Activated CD4-positive, alpha-beta T cell treated with anti-CD3 and anti-CD28 coated beads for 48 hours (primary cell): Measurements from ENCODE around the gene RSBN1.
A peak's percentile ranks its signal among the peaks of the same experiment; 100 is the strongest.

Source experiments
- DNase-seq: peaks from one replicate; pipeline ENCODE4 v3.0.0-alpha.2; 2020

The RSBN1 gene

DNA sequence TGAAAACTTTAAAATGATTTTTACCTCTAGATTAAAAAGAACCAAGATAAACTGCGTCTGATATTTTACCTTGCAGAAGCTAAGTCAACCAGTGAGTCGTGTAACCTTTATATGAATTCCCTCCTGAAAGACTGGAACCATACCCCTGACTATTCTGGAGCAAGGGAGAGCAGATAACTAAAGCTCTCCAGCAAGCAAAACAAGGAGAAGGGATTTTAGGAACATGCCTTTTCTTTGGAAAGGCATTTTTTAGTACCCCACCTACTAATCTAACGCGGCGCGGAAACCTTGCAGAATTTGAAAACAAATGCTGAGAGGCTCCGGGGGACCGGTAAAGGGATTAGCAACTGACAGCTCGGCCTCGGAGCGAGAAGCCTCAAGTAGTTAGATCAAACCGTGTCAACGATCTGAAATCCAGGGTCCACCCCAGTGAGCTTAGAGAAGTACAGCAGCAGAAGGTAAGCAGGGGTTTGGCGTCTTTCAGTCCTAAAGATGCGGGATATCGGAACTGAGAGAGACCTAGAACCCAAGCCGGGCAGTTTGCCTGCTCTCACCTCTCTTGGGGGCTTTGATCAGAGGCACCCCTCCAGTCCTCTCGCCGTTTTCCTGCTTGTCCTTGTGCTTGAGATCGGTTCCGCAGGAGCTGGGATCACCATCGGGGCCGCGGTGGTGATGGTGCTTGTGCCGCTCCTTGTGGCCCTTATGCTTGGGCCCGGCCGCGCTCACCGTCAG, 954 bp downstream of the RSBN1 start:
- DNase-seq = peak; percentile 46

DNA sequence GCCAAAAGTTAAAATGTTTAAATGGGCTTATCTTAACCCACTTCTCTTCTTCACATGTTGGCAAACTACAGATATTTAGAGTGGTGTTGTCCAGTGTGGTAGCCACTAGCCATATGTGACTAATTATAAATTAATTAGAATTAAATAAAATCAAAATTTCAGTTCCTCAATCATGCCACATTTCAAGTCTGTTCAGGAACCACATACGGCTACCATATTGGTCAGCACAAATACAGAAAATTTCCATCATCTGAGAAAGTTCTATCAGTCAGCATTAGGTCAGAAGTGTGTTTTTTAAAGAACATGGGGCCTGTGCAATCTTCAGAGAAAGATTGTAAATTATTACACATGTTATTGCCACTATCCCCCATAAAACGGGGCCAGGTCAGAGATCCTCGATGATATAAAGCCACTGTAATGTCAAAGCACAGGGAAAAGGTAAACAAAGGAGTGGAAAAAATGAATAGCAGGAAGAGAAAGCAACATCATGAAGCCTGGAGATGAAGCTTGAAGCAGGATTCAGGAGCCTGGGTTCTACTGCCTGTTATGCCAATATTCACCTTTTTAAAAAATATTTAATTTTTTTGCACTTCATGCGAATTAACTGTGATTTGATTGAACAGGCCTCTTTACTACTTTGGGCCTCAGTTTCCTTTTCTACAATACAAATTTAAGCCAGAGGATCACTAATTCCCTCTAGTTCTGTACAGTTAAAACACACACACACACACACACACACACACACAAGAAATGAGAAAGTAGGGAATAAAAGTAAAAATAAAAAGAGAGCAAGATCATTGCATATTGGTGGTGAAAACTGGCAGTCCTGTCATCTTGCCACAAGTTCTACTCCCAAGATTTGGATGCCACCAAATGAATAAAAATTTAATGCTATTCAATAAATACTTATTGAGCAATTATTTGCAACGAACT, 2.3 kb downstream of the RSBN1 start:
- DNase-seq = no peak

DNA sequence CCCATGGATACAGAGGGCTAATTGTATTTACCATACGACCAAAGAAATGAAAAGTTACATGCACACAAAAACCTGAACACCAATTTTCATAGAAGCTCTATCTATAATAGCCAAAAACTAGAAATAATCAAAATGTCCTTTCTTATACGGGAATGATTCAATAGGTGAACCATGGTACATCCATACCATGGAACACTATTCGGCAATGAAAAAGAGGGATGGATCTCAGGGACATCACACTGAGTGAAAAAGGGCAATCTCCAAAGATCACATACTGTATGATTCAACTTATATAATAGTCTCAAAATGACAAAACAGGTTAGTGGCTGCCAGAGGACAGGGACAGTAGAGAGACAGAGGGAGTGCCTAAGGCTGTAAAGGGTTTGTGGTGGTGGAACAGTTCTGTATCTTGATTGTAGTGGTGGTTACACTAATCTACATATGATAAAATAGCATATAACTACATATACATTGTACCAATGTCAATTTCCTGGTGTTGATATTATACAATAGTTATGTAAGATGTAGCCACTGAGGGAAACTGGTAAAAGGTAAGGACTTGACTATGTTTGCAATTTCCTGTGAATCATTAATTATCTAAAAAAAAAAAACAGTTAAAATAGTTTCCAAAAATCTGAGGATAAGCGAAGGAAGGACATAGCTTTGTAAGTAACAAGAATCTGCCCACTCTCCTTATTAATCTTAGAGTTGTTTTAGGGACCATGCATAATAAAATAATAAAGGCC, 3.7 kb downstream of the RSBN1 start:
- DNase-seq = no peak

DNA sequence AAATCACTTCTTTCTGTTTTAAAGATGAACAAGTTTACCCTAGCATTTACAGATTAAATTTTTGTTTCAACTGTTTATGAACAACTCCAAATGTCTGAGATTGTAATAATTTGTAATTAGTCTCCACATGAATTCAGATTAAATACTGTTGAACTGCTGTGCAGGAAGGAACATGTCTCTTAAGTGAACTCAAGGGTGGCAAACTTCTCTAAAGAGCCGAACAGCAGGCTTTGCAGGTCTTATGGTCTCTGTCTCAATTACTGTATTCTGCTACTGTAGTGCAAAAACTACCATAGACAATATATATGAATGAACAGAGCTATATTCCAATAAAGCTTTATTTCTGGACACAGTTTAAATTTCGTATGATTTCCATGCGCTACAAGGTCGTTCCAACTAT, 6.6 kb downstream of the RSBN1 start:
- DNase-seq = no peak

DNA sequence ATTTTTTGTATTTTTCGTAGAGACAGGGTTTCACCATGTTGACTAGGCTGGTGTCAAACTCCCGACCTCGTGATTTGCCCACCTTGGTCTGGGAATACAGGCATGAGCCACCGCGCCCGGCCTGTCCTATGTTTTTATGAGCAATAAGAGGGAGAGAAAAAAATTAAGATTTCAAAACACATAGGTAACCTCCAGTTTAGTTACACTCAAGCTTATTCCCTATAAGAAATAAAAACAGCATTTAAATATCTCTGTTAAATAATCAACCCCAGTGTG, 7.1 kb downstream of the RSBN1 start:
- no peak for DNase-seq

DNA sequence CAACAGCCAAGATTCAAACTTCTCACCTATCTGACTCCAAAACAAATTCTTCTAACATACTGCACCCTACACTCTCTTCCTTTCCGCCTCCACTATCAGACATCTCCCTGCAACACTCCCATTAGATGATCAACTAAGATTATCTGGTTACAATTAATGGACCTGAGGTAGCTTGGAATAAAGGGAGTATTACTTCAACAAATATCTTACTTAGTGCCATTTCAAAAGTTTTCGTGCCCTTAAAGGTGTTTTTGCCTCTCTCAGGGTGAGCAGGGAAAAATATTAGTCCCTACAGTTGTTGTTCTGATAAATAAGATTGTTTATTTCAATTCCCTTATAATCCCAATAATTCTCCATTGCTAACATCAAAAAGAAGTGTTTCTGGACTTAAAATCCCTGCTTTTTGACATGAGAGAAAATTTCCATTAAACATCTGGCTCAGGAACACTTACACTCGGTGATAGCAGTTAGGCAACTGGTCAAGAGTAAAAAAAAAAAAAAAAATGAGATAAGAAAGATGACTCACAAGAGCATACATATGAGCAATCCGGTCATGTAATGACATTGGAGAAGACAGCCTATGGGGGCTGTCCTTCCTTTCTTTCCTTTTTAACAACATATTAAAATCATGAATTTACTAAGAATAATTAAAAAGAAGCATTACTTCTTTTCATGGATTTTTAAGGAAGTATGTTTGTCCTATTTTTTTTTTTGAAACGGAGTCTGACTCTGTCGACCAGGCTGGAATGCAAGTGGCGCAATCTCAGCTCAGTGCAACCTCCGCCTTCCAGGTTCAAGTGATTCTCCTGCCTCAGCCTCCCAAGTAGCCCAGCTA, 7.6 kb downstream of the RSBN1 start:
- no peak for DNase-seq

DNA sequence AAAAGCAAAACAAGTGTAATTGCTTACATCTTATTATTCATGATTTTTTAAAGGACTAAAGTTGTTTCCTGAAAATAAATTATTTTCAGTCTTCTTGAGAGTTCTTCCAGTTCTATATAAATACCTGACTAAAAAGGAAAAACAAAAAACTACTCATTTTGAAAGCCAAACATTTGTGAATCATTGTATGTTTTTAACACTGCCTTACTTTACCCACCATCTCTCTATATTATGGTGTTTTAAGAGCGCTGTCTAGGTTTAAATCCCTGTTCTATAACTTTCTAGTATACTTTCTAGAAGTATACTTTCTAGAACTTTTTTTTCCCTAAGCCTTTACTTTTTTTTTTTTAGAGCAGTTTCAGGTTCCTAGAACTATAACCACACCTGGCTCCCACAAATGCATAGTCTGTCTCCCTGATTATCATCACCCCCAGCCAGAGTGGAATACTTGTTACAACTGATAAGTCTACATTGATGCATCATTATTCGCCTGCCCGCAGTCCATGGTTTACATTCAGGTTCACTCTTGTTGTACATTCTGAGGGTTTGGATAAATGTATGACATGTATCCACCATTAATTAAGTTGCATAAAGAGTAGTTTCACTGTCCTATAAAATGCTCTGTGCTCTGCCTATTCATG, 9.8 kb downstream of the RSBN1 start:
- no peak for DNase-seq

DNA sequence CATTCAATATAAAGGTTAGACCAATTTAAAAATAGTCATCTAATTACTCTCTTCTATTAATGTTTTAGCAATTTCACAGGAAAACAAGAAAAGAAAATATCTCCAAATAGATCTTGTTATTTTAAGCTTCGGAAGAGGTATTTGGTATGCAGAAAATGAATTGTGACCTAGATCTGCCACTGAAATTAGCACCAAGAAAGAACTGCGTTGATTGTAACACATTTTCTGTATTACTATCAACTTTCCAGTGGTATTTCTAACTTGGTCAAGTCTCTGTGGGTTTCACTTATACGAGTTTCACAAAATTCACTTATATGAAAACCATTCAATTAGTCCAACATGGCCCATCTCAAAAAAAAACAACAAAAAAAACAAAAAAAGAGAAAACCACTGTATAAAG, 11.8 kb downstream of the RSBN1 start:
- no peak for DNase-seq

DNA sequence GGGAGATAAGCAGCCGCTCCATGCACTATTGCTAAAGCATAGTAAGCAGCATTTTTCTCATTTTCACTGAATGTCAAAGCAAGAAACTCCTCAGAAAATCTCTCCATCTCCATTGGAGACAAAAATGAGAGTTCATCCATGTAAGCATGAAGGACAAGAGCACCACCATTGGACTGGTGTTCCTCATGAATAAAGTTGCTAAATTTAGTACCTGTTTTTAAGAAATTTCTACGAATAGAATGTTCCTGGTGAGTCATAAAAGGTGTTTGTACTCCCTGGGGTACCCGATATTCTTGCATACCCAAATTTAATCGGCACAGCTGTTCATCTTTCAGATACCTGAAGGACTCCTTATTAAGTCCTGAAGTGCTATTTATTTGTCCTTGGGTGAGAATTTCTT, 14.8 kb downstream of the RSBN1 start:
- DNase-seq = no peak

DNA sequence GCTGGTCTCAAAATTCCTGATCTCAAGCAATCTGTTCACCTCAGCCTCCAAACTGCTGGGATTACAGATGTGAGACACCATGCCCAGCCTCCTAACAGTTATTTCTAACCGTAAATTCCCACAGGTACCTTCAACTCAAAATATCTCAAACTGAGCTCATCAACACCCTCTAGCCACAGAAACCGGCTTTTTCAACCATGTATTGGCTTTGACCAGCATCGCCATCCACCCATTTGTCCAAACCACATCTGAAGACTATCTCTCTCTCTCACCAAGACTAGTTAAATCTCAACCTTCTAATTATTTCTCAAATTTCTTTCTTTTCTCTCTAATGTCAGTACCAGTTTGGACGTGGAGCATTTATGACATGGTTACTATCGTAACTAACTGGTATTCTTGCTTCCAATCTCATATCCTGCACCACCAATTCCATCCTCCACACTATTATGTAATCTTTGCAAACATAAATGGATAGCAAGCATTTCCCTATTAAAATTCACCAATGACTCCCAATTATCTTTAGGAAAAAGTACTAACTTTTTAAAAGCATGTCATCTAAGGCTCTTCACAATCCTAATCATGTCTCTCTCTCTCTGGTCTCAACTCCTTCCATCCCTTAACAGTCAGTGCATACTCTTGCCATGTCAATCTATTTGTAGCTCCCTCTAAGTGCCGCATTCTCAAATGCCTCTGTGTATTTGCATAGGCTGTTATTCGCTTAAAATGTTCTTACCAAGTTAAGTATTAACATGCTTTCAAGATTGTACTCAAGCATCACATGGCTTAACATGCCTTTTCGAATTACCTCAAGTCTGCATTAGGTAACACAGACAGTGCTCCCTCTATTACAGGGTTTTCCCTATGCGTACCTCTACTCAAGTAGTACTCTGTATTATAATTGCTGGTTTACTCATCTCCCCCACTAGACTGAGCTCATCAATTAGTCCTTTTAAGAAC, 18.1 kb downstream of the RSBN1 start:
- DNase-seq = no peak

DNA sequence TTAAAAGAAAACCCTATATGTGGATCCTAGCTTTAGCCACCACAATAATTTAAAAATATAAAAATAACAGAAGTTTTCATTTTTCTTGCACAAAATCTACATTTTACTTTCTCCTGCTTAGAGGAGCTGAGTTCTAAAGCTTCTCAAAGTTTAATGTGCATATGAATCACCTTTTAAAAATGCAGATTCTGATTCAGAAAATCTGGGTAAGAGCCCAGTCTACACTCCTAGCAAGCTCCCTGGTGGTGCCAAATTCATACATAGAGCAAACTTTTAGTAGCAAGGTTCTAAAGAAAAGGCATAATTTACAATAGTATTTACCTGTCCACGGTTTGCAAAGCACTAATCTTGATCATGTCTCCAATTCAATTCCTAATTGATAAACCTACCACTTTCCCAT, 19.3 kb downstream of the RSBN1 start:
- DNase-seq = no peak

DNA sequence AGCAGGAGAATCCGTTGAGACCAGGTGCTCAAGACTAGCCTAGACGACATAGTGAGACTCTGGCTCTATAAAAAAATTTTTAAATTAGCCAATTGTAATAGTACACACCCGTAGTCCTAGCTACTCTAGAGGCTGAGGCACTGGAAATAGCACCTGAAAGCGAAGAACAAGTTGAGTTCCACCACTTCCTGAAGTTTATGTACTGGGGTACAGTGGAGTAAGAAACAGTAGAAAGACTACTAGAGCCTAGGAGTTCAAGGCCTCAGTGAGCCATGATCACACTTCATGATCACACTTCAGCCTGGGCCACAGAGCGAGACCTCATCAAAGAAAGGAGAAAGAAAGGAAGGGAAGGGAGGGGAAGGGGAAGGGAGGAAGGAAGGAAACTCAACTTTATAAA, 19.8 kb downstream of the RSBN1 start:
- no peak for DNase-seq

DNA sequence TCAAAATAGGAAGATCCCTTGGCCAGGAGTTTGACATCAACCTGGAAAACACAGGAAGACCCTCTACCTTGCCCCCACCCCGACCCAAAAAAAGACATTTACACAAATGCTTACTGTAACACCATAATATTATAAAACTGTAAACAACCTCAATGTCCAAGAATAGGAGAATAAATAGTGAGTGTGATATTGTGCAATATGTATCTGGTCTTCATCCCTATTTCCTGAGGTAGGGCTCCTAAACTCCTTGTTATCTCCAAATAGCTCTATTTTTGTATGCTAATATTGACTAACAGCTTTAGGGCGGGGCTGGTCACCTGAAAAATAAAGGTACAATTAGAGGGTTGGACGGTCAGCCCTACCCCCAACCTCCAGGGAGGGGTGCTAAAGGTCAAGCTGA, 23.5 kb downstream of the RSBN1 start:
- no peak for DNase-seq

DNA sequence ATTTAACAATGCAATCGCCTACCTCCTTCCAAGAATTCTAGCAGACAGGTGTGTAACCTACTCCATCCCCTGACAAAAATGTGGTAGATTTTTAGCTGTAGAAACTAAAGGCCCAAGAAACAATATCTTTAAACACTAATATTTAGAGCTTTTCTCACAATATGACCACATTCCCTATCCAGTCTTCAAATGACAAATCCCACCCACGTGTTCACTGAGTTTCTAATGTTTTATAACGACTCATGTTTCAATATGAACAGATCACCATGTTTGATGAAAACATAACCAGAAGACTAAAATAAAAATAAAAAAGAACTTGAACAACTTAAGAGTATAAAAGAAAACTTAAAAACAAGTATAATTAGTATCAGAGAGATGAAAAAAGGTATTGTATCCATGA, 24.6 kb downstream of the RSBN1 start:
- DNase-seq = no peak

DNA sequence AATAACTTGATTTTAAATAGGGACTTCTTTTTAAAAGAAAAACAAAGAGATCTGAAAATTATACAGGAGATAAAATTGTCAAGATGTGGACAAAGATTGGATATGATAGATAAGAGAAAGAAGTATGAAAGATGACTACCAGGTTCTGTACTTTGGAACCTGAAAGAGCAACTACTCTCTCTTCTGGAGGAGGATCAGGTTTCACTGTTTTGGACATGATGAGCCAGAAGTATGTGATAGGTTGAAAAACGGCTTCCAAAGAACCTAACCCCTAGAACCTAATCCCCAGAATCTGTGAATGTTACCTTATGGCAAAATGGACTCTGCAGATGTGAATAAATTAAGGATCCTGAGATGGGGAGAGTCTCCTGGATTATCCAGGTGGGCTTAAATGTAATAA, 26.2 kb downstream of the RSBN1 start:
- DNase-seq = no peak

DNA sequence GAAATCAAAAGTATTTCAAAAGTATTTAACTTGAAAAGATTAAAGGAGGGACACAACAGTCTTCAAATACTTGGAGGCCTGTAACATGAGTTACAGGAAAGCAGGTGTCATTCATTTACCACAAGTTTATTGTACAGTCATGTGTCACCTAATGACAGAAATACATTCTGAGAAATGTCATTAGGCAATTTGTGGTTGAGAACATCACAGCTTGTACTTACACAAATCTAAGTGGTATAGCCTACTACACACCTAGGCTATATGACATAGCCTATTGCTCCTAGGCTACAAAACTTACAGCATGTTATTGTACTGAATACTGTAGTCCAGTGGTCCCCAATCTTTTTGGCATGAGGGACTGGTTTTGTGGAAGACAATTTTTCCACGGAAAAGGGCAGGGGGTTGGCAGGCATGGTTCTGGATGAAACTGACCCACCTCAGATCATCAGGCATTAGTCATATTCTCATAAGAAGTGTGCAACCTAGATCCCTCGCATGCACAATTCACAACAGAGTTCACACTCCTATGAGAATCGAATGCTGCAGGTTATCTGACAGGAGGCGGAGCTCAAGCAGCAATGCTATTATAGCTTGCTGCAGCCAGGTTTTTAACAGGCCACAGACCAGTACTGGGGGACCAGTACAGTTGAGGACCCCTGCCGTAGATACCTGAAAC, 28.0 kb downstream of the RSBN1 start:
- peak; percentile 40 for DNase-seq

DNA sequence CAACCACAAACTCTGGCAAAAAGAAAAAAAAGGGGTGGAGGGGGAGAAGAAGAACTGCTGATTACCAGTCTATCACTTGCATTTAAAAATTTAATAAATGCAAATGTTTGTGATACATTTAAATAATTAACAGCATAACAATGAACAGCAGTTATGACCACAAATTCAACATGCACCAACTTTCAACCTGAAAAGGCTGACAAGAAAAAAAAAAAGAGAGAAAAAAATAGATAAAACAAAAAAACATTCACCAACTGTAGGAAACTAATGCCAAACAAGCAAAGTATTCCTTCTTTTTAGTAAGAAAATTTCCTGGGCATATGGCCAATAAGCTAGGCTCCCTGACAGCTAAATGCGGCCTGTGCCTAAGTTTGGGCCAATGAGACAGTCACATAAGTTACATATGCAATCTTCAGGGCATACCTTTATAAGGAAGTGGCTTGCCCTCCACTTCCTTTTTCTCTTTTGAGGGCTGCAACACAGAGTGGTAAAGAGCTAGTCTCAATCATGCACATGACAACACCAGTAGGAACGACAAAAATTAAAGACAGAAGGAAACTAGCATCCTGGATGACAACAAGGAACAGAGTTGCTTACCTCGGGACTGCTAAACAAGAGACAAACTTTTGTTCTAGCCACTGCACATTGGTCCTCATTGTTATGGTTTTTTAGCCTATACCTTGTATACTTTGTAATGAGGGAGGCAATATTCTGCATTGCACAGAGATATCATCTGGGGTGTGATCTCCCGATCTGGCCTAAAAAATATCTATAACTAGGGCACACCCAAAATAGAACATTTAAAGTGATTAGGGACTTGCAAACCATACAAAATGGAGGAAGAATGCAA, 28.8 kb downstream of the RSBN1 start:
- peak; percentile 40 for DNase-seq

DNA sequence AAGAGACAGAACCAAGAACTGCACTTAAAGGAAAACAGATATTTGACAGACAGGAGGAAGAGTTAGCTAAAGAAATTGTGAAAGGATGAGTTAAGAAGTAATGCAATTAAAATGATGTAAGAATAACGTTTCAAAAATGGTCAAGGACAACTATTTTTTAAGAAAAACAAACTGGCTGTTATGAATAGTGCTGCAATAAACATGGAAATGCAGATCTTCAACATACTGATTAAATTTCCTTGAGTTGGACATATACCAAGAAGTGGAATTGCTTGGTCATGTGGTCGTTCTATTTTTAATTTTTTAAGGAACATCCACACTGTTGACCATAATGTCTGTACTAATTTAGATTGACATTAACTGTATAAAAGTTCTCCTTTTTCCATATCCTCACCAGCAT, 29.9 kb downstream of the RSBN1 start:
- DNase-seq = no peak

DNA sequence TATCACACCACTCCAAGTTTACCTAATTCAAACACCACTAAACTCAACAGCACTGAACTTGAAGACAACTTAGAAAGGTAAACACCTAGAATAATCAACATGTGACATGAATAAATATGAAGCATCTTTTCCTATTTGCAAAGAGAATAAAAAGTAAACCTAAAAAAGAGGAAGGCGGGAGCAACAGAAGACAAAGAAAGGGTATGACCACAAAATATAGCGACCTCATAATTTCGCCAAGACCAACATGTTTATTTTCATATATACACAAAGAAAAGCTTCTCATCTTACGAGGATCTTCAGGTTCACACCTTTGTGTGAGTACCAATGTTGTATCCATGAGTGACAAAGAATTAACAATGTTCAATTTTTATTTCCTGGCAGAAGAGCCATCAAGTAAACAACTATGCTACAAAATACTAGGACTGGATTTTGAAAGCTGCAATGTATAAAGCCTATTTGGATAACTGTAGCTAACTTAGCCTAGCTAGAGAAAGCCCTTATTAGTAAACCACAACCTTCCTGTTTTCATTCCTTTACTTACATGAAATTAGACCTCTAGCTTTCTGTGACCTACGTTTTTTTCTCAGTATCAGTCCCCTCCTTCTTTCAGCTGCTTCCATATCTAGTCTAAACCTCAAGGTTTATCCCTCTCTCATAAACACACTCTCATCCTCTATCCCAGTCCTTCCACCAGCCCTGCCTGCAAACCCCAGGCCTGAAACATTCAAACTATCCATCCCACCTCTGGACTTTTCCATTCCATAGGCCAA, 31.7 kb downstream of the RSBN1 start:
- no peak for DNase-seq
